HG03565 (cell line): Measurements from ENCODE around the gene PLA2R1.
A peak's percentile ranks its signal among the peaks of the same experiment; 100 is the strongest.

Experiments
- ATAC-seq: cut with Tn5 transposase; IDR thresholded peaks from one replicate; pipeline ENCODE4 v1.9.1; 2021; ENCODE audit warnings: mild to moderate bottlenecking, moderate library complexity; ENCODE audit not compliant: unreplicated experiment

Gene PLA2R1

DNA sequence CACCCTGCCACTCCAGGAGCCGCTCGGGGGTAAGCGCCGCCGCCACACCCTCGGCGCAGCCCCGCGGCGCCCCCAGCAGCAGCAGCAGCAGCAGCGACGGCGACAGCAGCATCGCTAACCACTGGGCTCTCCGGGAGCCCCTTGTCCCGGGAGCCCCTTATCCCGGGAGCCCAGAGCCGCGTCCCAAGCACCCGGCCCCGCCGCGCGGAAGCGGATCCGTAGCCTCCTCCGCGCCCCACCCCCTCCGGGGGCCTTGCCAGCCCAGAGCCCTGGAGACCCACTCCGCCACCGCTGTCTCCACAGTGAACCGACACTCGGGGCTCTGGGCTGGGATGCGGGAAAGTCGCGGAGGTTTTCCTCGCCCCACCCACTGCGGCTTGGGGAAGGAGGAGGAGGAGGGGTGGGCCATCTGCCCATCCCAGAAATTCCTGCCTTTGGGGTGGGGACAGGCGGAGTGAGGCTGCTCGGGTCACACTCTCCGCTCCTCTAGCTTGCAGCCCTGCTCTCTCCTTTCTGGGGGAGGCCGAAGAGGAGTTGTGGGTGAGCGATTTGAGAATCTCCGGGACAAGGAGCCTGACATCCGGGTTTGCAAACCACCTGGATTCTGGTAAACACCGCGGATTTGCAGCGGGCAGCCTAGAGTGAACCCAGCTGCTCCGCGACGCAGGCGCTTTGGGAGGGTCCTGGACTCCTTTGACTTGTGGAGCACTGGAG, at the start of gene PLA2R1:
Gene PLA2R1 (minus strand): TSS at position 324 of the 714 bp plus-strand sequence. CDS start 212 bp downstream, at position 112.
- ATAC-seq, result no peak

GRCh38 chr2:160110674-160111239, 48.3 kb upstream of the PLA2R1 start:
- no peak for ATAC-seq

- ATAC-seq, result peak; percentile 74
Observed at GRCh38 chr2:160109939-160110673, 47.7 kb upstream of the PLA2R1 start.

DNA sequence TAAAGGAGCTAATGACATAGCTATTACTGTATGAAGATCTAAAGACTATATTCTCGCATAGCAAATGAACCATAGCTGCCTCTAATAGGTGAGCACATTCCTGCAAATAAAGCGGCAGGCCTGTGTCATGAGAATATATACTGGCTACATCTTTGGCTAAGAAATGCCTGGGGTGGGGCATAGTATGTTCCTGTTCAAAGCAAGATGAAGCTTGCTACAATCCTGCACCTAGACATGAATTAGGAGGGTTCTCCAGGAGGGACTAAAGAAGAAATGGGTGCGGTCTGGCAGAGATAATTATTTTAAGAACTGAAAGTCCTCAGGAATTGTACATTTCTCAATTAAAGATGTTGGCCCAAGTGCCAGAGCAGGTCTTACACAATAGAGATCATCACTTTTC, 46.8 kb upstream of the PLA2R1 start:
- ATAC-seq, result no peak

- ATAC-seq, result no peak
Observed at GRCh38 chr2:160108646-160109045, 46.2 kb upstream of the PLA2R1 start.

DNA sequence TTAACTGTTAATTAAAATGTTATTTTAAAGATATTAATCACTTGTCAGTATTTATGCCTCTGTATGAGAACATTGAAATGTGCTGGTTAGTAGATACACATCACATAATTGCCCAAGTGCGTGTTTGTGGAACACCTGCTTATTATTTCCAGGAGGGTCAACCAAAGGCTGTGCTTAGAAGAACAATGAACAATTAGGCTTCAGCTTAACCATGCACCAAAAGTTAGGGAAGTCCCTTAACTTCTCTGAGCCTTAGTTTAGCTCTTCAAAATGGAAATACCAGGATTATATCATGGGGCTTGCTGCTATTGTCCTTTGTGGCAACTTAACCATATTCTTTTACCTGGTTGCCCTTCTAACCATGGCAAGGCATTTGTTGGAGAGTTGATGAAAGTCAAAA, 43.0 kb upstream of the PLA2R1 start:
- no peak for ATAC-seq

DNA sequence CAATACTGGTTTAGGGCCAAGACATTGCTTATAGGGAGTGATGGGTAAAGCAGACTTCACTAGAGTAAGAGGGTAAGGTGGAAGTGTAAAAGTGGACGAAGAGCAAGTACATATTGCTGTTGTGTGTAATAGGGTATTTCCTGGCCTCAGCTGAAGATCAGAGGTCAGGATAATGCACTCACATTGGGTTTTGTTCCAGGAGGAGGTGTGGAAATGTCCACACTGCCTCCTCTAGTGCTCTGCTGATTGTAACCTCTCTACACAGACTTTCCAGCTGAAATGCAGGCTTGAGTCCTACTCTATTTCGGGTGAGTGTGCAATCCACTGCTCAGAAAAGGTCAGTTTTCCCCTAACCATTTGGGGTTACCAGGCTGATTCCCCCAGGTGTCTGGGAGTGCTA, 41.7 kb upstream of the PLA2R1 start:
- ATAC-seq, result no peak

- ATAC-seq, result no peak
Observed at GRCh38 chr2:160097326-160097725, 34.9 kb upstream of the PLA2R1 start.

DNA sequence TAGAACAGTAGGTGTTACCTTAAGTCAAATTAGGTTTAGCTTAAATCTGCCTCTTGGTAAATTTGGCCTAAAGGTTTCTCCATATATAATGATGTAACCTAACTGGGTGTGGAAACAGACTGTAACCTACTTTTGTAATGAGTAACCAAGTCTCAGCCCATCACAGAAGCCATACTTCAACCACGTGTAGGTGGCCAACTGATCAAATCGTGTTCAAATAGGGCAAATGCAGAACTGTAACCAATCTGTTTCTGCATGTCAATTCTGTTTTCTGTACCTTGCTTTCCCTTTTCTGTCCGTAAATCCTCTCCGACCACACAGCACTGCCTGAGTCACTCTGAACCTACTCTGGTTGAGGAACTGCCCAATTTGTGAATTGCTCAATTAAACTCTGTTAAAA, 34.0 kb upstream of the PLA2R1 start:
- ATAC-seq, result peak; percentile 53

DNA sequence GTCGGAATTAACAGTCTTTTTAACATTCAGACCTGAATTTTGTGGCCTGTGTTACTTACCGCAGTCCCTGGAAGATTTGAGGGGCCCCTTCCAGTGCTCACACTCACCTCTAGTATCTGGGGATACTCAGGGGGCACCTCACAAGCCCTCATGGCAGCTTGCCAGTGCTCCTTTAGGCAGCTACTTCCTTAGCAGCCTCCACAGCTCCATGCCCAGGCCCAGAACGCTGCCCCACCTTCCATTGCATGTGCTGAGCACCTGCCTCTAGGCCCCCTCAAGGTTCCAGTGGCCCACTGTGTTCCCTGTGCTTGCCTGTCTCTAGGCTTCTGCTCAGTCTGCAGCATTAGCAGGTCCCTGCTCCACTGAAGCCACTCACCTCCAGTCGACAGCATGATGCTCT, 30.0 kb upstream of the PLA2R1 start:
- ATAC-seq, result no peak

DNA sequence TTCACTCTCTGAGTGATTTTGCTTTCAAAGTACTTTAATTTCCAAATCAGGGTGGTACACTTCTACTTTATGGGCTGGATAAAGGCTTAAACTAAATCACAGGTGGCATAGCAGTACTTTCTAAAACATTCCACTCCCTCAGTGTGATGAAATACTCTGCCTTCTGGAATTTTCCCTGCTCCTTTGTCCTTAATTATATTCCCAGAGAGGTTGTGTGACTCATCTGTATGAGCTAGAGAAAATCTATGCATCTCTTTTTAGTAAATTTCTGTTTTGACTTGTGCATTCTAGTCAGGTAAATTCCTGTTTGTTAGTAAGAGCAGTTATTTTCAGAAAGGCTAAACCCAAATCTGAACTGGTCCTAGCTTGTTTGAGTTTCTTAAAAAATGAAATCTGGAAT, 29.0 kb upstream of the PLA2R1 start:
- ATAC-seq, result no peak

DNA sequence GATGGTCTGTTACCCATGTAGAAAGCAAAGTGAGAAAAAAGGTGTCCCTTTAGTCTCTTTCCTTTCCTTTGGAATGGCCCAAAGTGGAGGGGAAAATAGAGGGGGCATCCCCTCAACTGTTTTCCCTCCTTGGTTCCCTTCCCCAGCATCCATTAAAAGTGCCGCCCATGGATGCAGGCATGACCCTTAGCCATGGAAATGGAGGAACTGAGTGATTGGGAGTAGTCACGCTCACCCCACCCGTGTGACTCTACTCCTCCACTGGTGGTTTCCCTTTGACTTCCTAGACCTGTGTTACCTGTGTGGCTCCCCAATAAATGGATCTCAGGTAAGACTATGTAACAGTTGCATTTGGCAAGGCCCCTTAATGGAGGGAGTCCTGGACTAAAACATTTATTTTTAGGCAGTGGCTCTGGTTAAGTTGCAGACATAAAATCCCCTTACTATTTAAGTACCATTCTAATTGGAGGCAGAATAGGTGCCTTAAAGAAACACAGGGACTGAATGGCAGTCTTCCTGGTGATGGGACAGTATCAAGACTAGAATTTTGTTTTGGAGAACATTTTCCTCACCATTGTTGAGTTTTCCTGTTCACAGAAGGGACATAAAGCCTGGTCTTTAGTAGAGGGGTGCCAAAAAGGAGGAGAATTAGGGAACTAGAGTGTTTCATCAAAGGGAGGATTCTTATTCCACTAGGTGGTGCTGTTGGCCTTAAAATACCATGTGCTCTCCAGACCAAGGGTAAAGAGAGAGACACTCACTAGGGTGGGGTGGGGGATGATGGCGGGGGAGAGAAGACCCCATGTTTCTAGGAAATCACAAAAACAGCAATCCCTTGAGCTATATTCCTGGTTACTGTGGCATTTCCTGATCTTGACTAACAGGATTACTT, 25.7 kb upstream of the PLA2R1 start:
- no peak for ATAC-seq

DNA sequence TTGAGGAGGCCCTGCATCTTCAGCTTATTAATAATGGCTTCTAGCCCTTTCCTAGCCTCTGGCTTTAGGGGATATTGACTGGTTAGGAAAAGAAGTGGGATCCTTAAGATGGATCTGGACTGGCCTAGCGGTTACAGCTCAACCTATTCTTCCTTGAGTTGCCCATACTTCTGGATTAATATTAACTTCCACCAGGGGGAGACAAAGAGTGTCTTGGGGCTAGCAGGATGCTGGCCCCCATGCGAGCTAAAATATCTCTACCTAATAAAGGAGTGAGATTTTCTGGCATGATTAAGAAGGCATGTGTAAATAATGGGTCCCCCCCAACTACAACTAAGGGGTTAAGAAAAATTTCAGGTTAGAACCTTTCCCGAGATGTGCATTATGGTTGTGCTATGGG, 23.2 kb upstream of the PLA2R1 start:
- no peak for ATAC-seq

GRCh38 chr2:160077912-160078810, 15.7 kb upstream of the PLA2R1 start:
- no peak for ATAC-seq

DNA sequence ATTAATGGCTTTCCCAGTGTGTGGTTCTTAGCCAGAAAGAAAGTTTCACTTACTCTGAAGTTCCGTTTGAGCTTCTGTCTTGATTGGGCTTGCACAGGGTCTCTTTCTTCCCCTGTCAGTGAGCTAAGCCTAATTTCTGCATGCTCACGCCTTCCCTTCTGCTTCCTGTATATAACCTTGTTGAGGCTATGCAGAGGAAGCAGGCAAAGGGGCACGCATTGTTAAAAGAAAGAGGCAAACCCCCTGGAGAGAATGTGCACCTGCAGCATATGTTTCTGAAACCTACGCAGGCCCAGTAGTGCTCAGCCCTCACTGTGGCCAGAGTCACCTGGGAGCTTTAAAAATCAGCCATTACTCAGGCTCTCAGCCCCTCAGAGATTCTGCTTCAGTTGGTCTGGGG, 14.5 kb upstream of the PLA2R1 start:
- ATAC-seq, result no peak

DNA sequence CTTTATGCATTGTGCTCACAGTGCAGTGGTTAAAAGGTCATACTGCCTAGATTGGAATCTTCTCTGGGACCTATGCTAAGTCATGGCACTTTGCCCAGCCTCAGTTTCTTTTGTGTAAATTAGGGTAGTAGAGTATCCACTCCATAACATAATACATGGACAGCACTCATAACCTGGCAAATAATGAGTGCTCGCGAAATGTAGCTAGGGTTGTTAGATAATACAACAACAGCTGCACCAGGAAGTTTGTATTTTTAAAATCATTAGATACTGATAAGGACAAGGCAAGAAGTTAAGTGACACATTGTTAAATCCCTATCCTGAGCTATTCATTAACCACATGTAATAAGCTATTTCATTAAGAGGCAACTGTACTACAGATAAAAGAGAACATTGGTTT, 13.8 kb upstream of the PLA2R1 start:
- ATAC-seq, result no peak

DNA sequence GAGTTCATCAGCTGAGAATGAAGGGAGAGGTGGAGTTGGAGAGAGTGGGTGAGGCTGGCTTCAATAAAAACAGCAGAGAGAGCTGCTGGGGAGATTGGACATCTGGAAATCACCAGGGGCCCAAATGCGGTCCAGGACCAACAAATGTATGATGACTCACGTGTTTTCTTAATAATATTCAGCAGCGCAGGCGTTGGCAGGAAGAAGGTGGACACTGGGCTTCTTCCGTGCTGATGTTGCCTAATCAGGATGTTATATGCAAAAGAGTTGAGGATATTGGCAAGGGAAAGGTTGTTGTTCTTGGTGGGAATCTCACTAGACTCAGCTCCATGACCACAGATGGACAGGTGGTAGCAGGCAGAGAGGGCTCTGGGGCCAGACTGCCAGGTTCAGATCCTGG, 12.8 kb upstream of the PLA2R1 start:
- ATAC-seq, result no peak

- no peak for ATAC-seq
Observed at GRCh38 chr2:160073284-160073888, 11.0 kb upstream of the PLA2R1 start.

GRCh38 chr2:160068906-160069305, 6.5 kb upstream of the PLA2R1 start:
- no peak for ATAC-seq

GRCh38 chr2:160064916-160065315, 2.5 kb upstream of the PLA2R1 start:
- ATAC-seq, result no peak
